CD4-positive, alpha-beta T cell treated with Interleukin-15 for 1 hour (primary cell): ENCODE data around the gene MEG3.

Experiments used
- DNase-seq: peaks from one replicate; pipeline ENCODE4 v3.0.0-alpha.2; 2020

The MEG3 gene

DNA sequence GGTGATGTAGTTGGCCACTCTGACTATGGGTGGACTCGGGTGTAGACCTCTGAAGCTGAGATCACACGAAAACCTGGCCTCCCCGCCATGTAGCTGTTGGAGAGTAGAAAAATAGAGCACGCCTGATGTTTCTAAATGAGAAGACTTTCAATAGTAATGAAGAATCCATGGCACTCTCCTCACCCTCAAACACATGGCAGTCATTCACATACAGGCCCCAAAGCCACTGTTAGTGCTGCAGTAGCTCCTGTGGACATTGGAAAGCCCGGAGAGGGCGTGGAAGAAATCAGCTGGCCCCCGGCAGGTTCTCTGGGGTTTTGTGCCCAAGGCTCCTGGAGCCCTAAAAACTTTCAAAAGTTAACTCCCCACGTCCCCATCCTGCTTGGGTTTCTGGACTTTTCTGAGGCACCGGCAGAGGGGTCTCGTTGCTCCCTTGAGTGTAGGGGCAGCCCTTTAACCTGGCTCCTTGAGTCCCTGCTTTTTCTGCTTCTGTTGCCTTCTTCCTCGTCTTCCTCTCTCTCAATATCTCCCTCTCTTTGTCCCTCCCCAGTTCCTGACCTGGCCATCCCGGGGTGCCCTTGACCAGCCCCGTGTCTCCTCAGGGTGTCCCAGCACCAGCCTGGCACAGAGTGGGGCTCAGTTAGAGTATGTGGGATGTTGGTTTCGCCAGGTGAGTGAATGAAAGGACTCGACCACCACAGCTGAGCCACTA, 8.3 kb downstream of the MEG3 start:
- DNase-seq: no peak

DNA sequence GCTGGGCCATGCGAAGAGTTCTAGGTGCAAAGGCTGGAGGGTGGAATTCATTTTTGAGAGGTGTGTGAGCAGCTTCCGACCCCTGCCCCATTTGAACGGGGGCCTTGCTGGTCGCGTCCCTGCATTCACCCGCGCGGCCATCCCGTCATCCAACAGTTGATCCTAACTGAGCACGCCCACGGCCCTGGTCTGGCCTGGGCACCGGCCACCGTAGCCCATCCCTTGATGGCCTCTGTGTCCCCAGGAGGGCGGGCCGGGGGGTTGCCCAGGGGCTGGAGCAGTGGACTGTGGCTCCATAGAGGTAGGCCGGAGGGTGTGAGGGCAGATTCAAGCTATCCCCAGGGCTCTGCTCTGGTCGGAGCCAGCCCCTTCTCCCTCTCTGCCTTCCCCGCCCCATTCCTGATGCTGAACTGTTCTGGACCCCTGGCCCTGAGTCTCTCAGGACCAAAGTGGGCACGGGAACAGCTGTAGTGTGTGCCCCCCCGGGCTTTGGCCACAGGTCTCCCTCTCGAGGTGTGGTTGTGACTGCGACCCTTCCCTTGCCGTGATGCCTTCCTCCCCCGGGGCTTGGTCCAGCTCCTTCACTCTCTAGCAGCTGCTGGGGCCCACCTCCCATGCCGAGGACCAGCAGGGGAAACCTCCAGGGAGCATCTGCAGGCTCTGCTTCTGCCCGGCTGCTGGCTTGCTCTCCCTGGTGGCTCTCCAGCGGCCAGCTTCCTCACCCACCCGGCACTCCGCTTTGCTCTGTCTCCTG, 9.1 kb downstream of the MEG3 start:
- DNase-seq: no peak

GRCh38 chr14:100835548-100836310, 9.8 kb downstream of the MEG3 start:
- no peak for DNase-seq

DNA sequence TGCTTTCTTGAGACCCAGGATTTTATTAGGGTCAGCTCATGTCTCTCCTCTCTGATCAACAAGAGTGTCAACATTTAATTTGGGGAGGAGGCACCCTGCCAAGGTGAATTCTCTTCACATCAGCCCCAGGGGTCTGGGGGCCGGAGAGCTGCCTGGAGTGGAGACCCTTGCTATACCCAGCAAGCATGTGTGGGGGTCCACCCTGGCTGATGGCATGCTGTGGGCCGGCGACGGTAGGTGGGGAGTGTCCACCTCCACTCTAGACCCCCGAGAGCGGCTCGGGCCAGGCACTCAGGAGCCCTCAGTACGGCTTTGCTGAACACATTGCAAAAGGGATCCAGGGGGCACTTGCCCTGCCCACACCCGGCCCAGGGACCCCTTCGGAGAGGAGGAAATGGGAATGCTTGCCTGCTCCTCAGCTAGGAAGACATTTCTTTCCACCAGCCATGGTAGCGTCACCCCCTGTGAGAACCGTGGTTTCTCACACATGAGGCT, 10.4 kb downstream of the MEG3 start:
- DNase-seq: no peak

DNA sequence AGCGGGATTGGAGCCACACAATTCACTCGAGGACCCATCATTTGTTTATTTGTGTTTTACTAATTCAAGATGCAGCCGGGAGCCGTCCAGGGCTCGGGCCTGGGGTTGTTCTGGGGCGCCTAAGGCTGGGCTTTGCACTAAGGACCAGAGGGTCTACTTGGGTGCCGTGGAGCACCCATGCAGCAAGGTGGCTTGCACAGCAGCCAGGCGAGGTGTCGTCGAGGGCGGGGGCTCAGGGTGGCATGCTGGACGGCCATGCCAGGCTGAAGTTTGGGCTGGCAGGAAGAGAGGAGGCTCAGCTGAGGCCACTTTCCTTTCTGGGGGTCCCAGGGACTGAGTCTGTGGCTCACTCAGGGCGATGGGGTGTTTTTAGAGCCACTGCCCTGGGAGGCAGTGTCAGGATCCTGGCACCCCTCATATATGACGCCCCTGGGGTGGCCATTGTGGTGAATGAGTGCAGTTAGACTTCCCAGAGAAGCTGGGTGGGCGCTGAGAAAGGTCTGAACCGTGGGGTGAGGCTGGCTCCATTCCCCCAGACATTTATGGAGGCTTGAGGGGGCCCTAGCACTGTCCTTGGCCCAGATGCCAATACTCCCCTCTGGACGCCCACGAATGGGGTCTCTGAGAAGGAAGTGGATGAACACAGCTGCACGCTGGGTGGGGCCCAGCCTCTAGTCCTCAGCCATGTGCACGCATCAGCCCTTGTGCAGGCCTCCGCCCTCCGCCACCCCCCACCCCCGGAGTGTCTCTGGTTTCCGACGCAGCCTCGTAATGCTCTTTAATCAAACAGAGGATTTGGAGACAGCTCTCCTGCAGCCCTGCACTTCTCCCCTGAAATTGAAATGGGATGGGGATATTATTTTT, 11.3 kb downstream of the MEG3 start:
- no peak for DNase-seq

GRCh38 chr14:100837805-100838350, 12.0 kb downstream of the MEG3 start:
- DNase-seq: no peak

GRCh38 chr14:100838493-100839314, 12.8 kb downstream of the MEG3 start:
- no peak for DNase-seq

DNA sequence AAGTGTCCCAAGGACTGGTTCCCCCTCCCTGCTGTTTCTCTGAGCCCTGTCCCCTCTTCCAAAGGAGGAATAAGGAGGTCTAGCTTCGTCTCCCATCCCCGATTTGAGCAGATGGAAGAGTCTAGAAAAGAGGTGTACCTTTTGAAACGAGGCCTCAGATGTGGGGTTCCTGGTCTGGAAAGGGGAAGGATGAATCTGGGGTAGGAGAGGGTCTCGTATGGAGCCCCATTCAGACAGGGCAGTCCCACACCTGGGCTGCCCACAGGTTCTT, 13.3 kb downstream of the MEG3 start:
- no peak for DNase-seq

DNA sequence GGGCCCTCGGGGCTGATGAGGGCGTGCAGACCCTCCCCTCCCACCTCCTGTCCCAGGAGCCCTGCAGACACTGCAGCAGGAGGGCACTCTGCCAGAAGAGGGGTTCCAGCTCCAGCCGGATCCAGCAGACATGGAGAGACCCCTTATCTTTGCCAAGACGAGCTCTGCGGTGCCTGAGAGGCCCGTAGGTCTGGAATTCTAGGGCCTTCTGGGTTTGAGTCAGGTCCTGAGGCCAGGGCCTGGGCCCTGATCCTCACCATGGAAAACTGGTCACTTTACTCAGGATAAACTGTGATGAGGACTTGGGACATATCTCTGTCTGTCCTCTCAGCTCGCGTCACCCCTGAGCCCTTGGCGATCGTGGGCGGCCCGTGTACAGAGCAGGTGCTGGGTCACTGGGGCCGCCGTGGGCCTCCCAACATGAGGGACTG, 13.8 kb downstream of the MEG3 start:
- DNase-seq: no peak

GRCh38 chr14:100840286-100841065, 14.6 kb downstream of the MEG3 start:
- DNase-seq: no peak

- DNase-seq: no peak
These were observed 15.3 kb downstream of the MEG3 start for GRCh38 chr14:100841066-100841760.

- no peak for DNase-seq
These were observed 16.0 kb downstream of the MEG3 start for GRCh38 chr14:100841761-100842403.

- no peak for DNase-seq
These were observed 16.9 kb downstream of the MEG3 start for GRCh38 chr14:100842799-100843198.

DNA sequence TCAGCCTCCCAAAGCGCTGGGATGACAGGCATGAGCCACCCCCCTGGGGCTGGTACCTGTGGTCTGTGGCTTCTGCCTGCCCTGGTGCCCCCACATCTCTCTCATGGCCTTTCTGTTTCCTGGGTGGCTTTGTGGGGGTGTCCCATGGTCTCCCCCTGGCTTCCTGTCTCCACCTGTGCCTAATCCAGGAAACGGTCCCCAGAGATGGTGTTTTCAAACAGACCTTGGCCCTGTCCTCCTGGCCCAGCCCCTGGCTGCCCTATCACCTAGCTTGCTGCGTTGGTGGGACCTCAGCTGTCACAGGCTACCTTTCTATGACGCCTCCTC, 18.1 kb downstream of the MEG3 start:
- no peak for DNase-seq

GRCh38 chr14:100844421-100844820, 18.5 kb downstream of the MEG3 start:
- DNase-seq: no peak

- no peak for DNase-seq
These were observed 18.9 kb downstream of the MEG3 start for GRCh38 chr14:100844846-100845245.

GRCh38 chr14:100845341-100845740, 19.4 kb downstream of the MEG3 start:
- DNase-seq: no peak

DNA sequence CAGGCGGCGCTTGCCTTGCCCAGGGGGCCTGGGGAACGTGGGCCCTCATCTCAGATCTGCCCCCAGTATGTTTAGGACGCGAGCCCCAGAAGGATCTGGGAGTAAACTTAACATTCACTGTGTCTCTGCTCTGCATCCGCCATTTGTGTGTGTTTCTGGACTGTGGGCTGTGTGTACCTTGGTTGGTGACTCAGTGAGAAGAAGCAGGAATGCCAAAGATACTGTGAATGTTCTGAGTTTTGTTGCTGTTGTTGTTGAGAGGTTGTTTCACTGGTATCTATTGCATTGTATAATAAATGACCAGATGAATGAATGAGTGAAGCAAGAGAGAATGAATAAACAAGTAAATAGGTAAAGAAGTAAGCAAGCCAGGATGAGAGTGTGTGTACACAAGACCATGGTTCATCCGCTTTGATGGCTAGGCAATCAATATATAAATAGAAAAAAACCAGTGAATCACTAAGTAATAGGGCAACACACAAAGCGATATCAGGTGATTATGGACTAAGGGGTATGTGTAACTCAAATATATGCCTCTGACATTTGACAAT, 20.5 kb downstream of the MEG3 start:
- no peak for DNase-seq

- no peak for DNase-seq
These were observed 23.3 kb downstream of the MEG3 start for GRCh38 chr14:100849115-100849781.
